Liver (tissue), 3 donors: ENCODE results near the gene CGB3.
"Not testable (repeated sequence)": the region's sequence is repeated elsewhere in the genome, so short reads cannot be mapped to it uniquely, and the experiment has no call there.

ENCODE experiments used
- CTCF ChIP-seq: fragments of 150-350 bp; IDR thresholded peaks from 2 replicates; pipeline ENCODE4 v1.5.1; 2017; ENCODE audit warnings: improper control_type of control experiment, low read depth, low read length; ENCODE audit not compliant: missing input control
- MAX ChIP-seq: IDR thresholded peaks from 2 replicates; pipeline ENCODE4 v1.6.1; 2016; ENCODE audit warnings: antibody characterized with exemption
- NR2F2 ChIP-seq: IDR thresholded peaks from 2 replicates; pipeline ENCODE4 v1.6.1; 2016; ENCODE audit warnings: antibody characterized with exemption
- ZBTB33 ChIP-seq: IDR thresholded peaks from 2 replicates; pipeline ENCODE4 v1.6.1; 2016; ENCODE audit warnings: antibody characterized with exemption
- donor health status: healthy.
- donor health status: healthy.

GRCh38 chr19:49018388-49019241, 5.5 kb downstream of the CGB3 start:
- TF ChIP-seq MAX, CTCF, ZBTB33, NR2F2: not testable (repeated sequence)
